Lower leg skin (tissue), 3 donors: ENCODE results near the gene NACC1.

Experiments
- CTCF ChIP-seq, 3 donors: fragments of 450-650 bp; IDR thresholded peaks; one replicate each; pipeline ENCODE4 v1.5.1; 2016; ENCODE audit warnings: antibody characterized with exemption in 3 of 3, mild to moderate bottlenecking in 3 of 3, moderate library complexity in 2 of 3
- POLR2A ChIP-seq, 2 donors: fragments of 450-650 bp; IDR thresholded peaks; one replicate each; pipeline ENCODE4 v1.6.1; 2016 to 2017; ENCODE audit warnings: antibody characterized with exemption in 2 of 2, mild to moderate bottlenecking in 1 of 2, moderate library complexity in 1 of 2

- TF ChIP-seq CTCF (IDR thresholded peaks at IDR 0.05) = no peak
- TF ChIP-seq POLR2A (IDR thresholded peaks at IDR 0.05) = no peak
Measured at GRCh38 chr19:13073263-13073662, 44.8 kb upstream of the NACC1 start.
